Heart left ventricle (tissue), 13 donors: ENCODE measurements around the gene BRD3OS.

ENCODE experiments used
- CTCF ChIP-seq, 12 donors: fragments of 200-600 bp; sonication (generic) in 4 of 12; IDR thresholded peaks; one replicate each; pipeline versions ENCODE4 v1.5.0 to v1.8.0; 2018 to 2022; ENCODE audit warnings: antibody characterized with exemption in 12 of 12, mild to moderate bottlenecking in 5 of 12
- POLR2A ChIP-seq, 2 donors: fragments of 450-650 bp; IDR thresholded peaks; one replicate each; pipeline ENCODE4 v1.6.1; 2017; ENCODE audit warnings: antibody characterized with exemption in 2 of 2, mild to moderate bottlenecking in 2 of 2, moderate library complexity in 2 of 2
- donor health status: ischemic (EF 13 %, LVEDD 7.1; RV severe dilation, severe dysfunction).
- donor health status: DM: no; HTN: yes; CAD: no.
- donor health status: DM: no; HTN: no; CAD: no.
- donor health status: ischemic (EF 25% LVEDD 6.9; RV normal size, moderate dysfunction).
- donor health status: ischemic (EF 25% LVEDD 5.7; RV mildly dilated, moderate dysfunction).
- donor health status: ischemic (EF 35%, LVEDD 5.7; RV mildly dilated, moderate dysfunction).
- donor health status: nonischemic (EF 11% LVEDD 7.7; RV severe dilation, severe dysfunction).
- donor health status: DM: yes; HTN: yes; CAD: no.
- donor health status: PGD.
- donor health status: ischemic (EF 29% LVEDD 5.4; RV normal size, mild dysfunction).
- donor health status: nonischemic (EF 23%, LVEDD 6.1; RV moderate dilation, normal function).

DNA sequence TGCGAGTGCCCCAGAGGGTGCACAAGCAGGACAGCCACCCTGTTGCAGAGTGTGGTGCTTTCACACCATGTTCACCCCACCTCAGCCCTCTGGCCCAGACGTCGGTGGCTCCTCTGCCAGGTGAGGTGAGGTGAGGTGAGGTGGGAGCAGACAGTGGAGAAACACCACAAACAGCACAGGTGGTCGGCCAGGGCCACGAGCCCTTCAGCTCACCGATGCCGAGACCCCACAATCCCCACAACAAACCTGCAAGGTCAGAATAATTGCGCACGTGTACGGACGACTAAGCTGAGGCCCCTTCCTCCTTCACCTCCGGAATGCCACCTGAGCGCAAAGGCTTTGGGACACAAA is 32.0 kb downstream of the BRD3OS start:
- no peak for TF ChIP-seq CTCF (IDR thresholded peaks at IDR 0.05)
- no peak for TF ChIP-seq POLR2A (IDR thresholded peaks at IDR 0.05)
